Panc1 (cell line): ENCODE data around the gene MAGI3. TPM values are rescaled to one million over a fixed set of nuclear protein-coding genes. Genes with fewer than 3 reads are reported as not detected.

Experiments
- ATAC-seq: fragments of 200-7000 bp; cut with Tn5 transposase; 2 replicates; pipeline ENCODE4 v1.9.1; 2020; ENCODE audit warnings: mild to moderate bottlenecking, moderate library complexity
- BruUV-seq: library from RNA; stranded (reverse); fragments of 400-500 nt; replicated peaks from 2 replicates; lab custom pipeline; 2021; lab: Mats Ljungman, UMichigan
- CTCF ChIA-PET: fragments of 300-600 bp; sonication (Branson Sonifier 250); formaldehyde crosslinking; loops from one replicate; lab custom pipeline; 2022; ENCODE audit warnings: antibody characterized with exemption; lab: Charles Lee
- POLR2A ChIA-PET: fragments of 300-600 bp; sonication (Branson Sonifier 250); formaldehyde crosslinking; loops from one replicate; lab custom pipeline; 2022; ENCODE audit warnings: antibody characterized with exemption; lab: Charles Lee
- DNase-seq: peaks from one replicate; pipeline ENCODE4 v3.0.0-alpha.2; 2010; ENCODE audit warnings: low read depth, low spot score
- H3K27ac ChIP-seq: 2 replicates; pipeline ENCODE4 v1.5.1; 2011; ENCODE audit warnings: mild to moderate bottlenecking, low read length, inconsistent platforms
- H3K27me3 ChIP-seq: fragments of 200-500 bp; sonication (Bioruptor generic); 2 replicates; pipeline ENCODE4 v1.6.0; 2014; ENCODE audit warnings: low read length, inconsistent platforms; ENCODE audit not compliant: control insufficient read depth, insufficient read depth
- H3K36me3 ChIP-seq: fragments of 200-500 bp; sonication (Bioruptor generic); 2 replicates; pipeline ENCODE4 v1.5.1; 2014; ENCODE audit warnings: inconsistent platforms, mild to moderate bottlenecking, low read length, moderate library complexity; ENCODE audit not compliant: control insufficient read depth, insufficient read depth
- H3K4me1 ChIP-seq: 2 replicates; pipeline ENCODE4 v1.5.1; 2011; ENCODE audit warnings: inconsistent platforms, mild to moderate bottlenecking, low read length, moderate library complexity; ENCODE audit not compliant: control insufficient read depth, insufficient read depth
- H3K4me3 ChIP-seq, 2 experiments: 2 replicates each; pipeline ENCODE4 v1.5.1; 2011 to 2012; ENCODE audit warnings: low read depth in 2 of 2, low read length in 2 of 2, mild to moderate bottlenecking in 2 of 2, inconsistent platforms in 1 of 2, moderate library complexity in 1 of 2
- H3K9me3 ChIP-seq: fragments of 200-500 bp; sonication (Bioruptor generic); 2 replicates; pipeline ENCODE4 v1.5.1; 2014; ENCODE audit warnings: low read depth, mild to moderate bottlenecking, inconsistent platforms, low read length, moderate library complexity; ENCODE audit not compliant: control insufficient read depth, insufficient read depth
- POLR2AphosphoS5 ChIP-seq: IDR thresholded peaks from 2 replicates; pipeline ENCODE4 v1.6.1; 2012; ENCODE audit warnings: mild to moderate bottlenecking, low read depth, low read length, moderate library complexity
- REST ChIP-seq, 2 experiments: IDR thresholded peaks; 2 replicates each; pipeline ENCODE4 v1.6.1; 2011 to 2012; ENCODE audit warnings: low read depth in 2 of 2, control low read depth in 1 of 2, low read length in 1 of 2, mild to moderate bottlenecking in 1 of 2, moderate library complexity in 1 of 2; ENCODE audit not compliant: insufficient read depth in 1 of 2
- SIN3A ChIP-seq: IDR thresholded peaks from 2 replicates; pipeline ENCODE4 v1.6.1; 2012; ENCODE audit warnings: low read depth, mild to moderate bottlenecking, low read length, moderate library complexity, borderline replicate concordance; ENCODE audit not compliant: insufficient read depth
- TCF7L2 ChIP-seq: IDR thresholded peaks from 2 replicates; pipeline ENCODE4 v1.6.1; 2011; ENCODE audit warnings: mild to moderate bottlenecking, low read depth, low read length, inconsistent platforms
- in situ Hi-C: cut with HindIII; loops from 2 replicates; pipeline ENCODE4 v1.10.0; 2016; ENCODE audit warnings: low sequenced_read_pairs, low pct_unique_long_range_greater_than_20kb
- intact Hi-C: fragments of 100-400 bp; cut with micrococcal nuclease; formaldehyde crosslinking; loops from one replicate; pipeline ENCODE4 v1.10.0; 2022; ENCODE audit not compliant: unreplicated experiment
- total RNA-seq: library from RNA; stranded (reverse); gene quantifications from one replicate; pipeline ENCODE4 v1.2.1, GENCODE V29; 2021; ENCODE audit not compliant: unreplicated experiment
- TF ChIP-seq, protein P1 (sequence below): fragments of 450-650 bp; IDR thresholded peaks from 2 replicates; pipeline ENCODE4 v1.5.1; 2017; ENCODE audit warnings: mild to moderate bottlenecking

Gene MAGI3
- total RNA-seq, 1 experiment from 2014 or later: 10.9 TPM

DNA sequence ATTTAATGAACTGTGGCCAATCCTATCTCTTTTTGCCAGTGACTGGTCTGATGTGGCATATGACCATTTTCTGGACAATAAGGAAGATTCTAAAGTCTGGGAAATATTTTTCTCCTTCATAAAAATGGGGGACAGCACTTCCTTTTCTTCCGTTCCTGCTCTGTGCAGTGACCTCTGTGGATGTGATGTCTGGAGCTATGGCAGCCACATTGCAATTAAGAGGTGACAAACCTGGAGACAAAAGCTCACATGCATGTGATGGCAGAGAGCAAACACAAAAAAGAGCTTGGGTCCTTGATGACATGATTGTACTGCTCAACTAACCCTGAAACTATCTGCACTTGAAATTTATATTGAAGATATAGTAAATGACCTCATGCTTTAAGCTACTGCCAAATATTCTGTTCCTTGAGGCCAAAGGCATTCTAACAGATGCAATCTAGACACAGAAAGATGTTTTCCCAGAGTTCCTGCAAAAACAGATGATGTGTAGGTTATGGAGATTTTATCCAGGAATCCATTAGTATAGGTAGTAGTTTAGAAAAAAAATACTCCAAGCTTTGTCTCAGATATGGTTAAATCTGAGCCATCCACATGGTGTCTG, 2.2 kb upstream of the MAGI3 start:
- Histone ChIP-seq H3K36me3 (peaks cover 3% of the 10 kb centered on the region; the same call in 1 of the 2 replicates), H3K27ac (no peak overlapping the region), H3K4me1 (peaks cover 9% of the 10 kb centered on the region; the same call in 1 of the 2 replicates), H3K9me3 (no peaks in the 10 kb centered on the region), H3K4me3 (peak overlapping the region in 1 of 2 experiments; percentile 89; a peak in 1 of 4 replicates), H3K27me3 (no peaks in the 10 kb centered on the region)
- CTCF ChIA-PET: no interaction called here
- ATAC-seq: no peak
- no peak for DNase-seq
- in situ Hi-C loops: no loop called here
- TF ChIP-seq POLR2AphosphoS5: no peak
- no peak for TF ChIP-seq SIN3A
- no peak for TF ChIP-seq TCF7L2
- TF ChIP-seq REST (IDR thresholded peaks at IDR 0.05; ENCODE audit: insufficient read depth in 1 of 2, low read depth in 2 of 2, low read length in 1 of 2): no peak
- TF ChIP-seq, protein P1, sequence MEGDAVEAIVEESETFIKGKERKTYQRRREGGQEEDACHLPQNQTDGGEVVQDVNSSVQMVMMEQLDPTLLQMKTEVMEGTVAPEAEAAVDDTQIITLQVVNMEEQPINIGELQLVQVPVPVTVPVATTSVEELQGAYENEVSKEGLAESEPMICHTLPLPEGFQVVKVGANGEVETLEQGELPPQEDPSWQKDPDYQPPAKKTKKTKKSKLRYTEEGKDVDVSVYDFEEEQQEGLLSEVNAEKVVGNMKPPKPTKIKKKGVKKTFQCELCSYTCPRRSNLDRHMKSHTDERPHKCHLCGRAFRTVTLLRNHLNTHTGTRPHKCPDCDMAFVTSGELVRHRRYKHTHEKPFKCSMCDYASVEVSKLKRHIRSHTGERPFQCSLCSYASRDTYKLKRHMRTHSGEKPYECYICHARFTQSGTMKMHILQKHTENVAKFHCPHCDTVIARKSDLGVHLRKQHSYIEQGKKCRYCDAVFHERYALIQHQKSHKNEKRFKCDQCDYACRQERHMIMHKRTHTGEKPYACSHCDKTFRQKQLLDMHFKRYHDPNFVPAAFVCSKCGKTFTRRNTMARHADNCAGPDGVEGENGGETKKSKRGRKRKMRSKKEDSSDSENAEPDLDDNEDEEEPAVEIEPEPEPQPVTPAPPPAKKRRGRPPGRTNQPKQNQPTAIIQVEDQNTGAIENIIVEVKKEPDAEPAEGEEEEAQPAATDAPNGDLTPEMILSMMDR: no peak
- BruUV-seq: no TSS peak
- POLR2A ChIA-PET: interaction anchor here (0.5 kb wide), 1 partner anchor 528 kb away, joined by 4 read pairs; no protein-coding TSS in a partner anchor
- intact Hi-C loops: no loop called here

DNA sequence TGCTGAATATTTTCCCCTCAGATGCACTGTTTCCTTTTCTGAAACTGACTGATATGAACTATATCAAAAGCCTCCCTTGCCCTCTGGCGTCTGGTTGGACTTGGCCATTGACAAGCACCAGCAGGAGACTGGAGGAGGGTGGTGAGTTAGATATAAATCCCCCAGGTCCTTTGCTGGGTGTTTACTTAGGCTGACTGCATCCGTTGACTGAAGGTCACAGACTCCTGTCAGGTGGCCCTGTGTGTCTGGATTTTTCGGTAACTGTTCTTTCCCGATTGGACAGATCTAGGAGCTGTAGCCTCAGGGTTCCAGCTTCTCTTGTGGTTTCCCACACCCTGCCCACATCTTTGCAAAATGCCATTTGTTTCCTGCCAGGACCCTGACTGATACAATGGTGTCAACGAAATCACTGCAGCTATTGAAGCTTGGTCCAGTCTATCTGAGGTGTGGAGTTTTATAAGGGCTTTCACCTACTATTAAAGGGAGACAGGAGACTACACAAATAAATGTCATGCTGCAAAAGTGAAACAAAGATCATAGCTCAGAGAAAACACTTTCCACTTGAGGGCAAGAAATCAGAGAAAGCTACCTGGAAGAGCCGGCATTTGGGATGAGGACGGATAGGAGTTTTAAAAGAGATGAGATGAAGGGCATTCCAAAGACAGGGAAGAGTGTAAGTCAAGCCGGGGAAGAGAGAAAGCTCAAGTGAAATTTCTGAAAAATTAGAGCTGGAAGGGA, 1.5 kb upstream of the MAGI3 start:
- in situ Hi-C loops (no loop called here), intact Hi-C loops (no loop called here)
- no peak for DNase-seq
- Histone ChIP-seq H3K9me3 (no peaks in the 10 kb centered on the region), H3K4me3 (peak overlapping the region; percentile 74 to 89), H3K27me3 (no peaks in the 10 kb centered on the region), H3K27ac (peak overlapping the region; percentile 41; the same call in 1 of the 2 replicates), H3K36me3 (peaks cover 3% of the 10 kb centered on the region; the same call in 1 of the 2 replicates), H3K4me1 (peaks cover 11% of the 10 kb centered on the region)
- no peak for ATAC-seq
- BruUV-seq: no TSS peak
- ChIA-PET CTCF (no interaction called here), POLR2A (no interaction called here)
- TF ChIP-seq SIN3A (no peak), POLR2AphosphoS5 (no peak), REST (IDR thresholded peaks at IDR 0.05; ENCODE audit: insufficient read depth in 1 of 2, low read depth in 2 of 2, low read length in 1 of 2) (no peak)
- TF ChIP-seq, protein P1: no peak; the same call in 1 of the 2 replicates
